HG02623 (cell line): ENCODE data around the gene PSG6.
"Not testable (repeated sequence)": the region's sequence is repeated elsewhere in the genome, so short reads cannot be mapped to it uniquely, and the experiment has no call there.

Source experiments
- ATAC-seq: cut with Tn5 transposase; IDR thresholded peaks from one replicate; pipeline ENCODE4 v1.9.1; 2021; ENCODE audit warnings: moderate library complexity; ENCODE audit not compliant: unreplicated experiment

PSG6 gene

DNA sequence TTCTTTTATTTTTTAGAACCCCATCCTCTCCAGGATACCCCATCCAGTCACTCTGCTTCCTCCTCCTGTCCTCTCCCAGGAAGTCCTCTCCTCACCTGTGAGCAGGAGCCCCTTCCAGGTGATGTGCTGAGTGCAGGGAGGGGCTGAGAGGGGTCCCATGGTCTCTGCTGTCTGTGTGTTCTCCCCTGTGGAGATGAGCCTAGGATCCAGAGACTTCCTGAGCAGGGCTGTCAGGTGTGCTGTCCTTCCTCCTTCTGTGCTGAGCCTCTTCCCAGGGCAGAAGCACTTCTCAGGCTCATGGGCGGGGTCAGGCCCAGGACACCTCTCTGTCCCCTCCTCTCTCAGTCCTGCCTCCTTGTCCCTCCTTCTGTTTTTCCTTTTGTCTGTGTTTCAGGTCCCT, at the start of gene PSG6:
TSS of gene PSG6 (minus strand) at position 261 of the 400 bp plus-strand sequence. CDS start at position 159, 102 bp downstream.
- not testable (repeated sequence) for ATAC-seq

GRCh38 chr19:42965176-42965575, 47.5 kb upstream of the PSG6 start:
- ATAC-seq, result no peak

GRCh38 chr19:42961119-42961518, 43.4 kb upstream of the PSG6 start:
- ATAC-seq, result no peak

DNA sequence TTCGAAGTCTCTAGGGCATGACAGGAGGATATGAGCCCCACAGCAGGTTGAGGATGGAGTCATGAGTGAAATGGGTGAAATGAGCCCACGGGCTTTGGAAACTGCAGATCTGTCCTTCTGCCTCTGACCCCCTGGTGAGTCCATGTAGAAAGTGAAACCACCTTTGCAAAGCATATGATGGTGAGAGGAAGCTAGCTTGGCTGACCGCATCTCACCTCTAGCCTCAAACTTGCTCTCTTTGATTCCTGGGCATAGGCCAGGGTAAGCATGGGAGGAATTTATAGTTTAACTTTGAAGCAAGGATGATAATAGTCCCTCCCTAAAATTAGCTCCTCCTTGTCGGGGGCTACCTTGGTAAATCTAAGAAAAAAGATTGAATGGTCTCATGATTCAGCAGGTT, 34.4 kb upstream of the PSG6 start:
- ATAC-seq, result not testable (repeated sequence)

- not testable (repeated sequence) for ATAC-seq
Observed at GRCh38 chr19:42951476-42951875, 33.8 kb upstream of the PSG6 start.

DNA sequence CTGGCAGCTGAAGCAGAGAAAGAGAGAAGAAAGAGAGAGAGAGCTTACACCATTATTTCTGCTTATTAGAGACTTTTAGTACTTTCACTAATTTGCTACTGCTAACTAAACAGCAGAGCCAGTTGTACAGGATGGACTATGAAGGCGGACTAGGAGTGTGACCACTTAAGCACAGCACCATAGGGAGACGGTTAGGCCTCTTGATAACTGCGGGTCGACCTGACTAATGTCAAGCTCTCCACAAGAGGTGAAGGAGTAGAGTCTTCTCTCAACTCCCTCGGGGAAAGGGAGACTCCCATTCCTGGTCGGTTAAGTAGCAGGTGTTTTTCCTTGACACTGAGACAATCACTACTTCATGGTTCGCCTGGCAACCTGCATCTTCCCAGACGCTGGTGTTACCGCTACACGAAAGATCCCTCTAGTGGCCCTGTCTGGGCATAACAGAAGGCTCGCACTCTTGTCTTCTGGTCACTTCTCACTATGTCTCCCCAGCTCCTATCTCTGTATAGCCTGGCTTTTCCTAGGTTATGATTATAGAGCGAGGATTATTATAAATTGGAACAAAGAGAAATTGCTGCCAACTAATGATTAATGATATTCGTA, 24.6 kb upstream of the PSG6 start:
- no peak for ATAC-seq

DNA sequence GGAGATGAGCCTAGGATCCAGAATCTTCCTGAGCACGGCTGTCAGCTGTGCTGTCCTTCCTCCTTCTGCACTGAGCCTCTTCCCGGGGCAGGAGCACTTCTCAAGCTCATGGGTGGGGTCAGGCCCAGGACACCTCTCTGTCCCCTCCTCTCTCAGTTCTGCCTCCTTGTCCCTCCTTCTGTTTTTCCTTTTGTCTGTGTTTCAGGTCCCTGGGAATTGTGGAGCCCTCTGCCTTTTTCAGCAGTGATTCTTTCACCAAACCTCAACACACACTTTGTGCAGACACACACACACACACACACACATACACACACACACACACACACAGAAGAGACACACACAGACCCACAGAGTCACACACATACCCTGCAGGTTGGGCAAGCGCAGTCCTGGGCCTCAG, 19.4 kb upstream of the PSG6 start, which contains the start of gene PSG7:
TSS of gene PSG7 (minus strand) at position 101 of the 400 bp plus-strand sequence. CDS start 131 bp downstream, outside the sequence.
- not testable (repeated sequence) for ATAC-seq

DNA sequence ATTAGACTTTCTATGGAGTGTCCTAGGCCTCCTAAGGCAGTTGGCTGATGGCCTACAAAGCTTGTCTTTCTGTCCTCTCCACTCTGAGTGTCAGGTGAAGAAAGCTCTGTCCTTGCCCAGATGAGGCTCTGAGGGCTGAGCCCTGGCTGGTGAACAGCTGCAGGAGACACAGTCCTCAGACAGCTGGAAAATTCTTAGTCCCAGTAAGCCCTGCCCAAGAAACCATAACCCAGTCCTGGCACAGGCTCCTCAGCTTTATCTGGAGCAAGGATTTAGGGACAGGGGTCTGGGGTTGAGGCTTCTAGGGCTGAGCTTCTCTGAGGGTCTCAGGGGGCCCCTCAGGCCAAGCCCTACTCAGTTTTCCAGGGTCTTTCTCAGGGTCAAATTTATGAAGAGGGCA, 17.0 kb upstream of the PSG6 start:
- not testable (repeated sequence) for ATAC-seq

DNA sequence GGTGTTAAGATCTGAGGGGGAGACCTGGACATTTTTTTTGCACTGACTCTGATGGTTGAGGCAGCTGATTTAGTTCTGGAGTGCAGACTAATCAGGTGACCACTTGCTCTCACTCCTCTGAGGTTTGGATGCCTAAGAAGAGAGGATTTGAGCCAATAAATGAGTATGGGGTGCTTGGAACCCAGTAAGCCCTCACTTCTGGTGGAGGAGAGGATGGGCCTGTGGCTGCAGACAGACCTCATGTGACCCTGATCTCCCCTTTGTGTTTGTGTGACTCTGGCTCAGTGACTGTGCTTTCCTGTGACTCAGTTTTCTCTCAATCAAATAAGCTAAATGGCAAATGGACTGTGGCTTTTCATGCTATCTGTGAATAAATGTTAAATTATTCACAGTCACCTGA, 16.5 kb upstream of the PSG6 start:
- ATAC-seq, result not testable (repeated sequence)

DNA sequence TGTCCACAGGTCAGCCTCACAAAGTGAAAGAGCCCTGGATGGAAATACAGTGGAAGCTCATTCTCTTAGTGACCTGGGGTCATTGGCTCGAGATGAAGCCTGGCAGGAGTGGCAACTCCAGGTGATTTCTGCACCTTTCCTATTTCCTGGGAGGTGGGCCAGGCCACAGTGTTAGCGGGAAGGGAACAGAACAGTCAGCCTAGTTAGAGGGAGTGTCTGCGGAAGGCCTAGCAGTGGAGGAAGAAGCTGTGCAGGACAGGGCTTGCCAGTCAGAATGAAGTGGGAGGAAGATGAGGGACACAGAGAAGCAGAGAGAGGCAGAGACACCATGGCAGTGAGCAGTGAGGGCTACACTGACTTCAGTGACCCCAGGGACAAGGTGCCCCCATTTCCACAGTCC, 15.7 kb upstream of the PSG6 start:
- not testable (repeated sequence) for ATAC-seq

- ATAC-seq, result not testable (repeated sequence)
Observed at GRCh38 chr19:42932485-42933101, 14.9 kb upstream of the PSG6 start.

DNA sequence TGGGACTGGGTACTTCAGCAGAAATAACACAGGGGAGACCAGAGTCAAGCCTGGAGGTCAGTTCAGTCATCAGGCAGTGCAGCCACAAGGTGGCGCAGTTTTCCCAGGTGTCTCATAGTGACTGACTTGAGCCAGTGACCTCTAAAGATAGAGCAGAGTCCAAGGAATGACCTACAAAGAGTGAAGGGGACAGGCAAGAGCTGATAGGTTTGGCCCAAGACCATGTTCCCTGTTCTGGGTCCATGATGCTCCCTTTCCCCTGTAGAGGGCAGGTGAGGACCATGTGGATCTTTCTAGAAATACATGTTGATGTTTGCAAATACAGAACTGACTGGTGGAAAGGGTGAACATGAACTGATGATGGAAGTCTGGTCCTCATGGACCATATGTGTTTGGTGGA, 12.5 kb upstream of the PSG6 start:
- not testable (repeated sequence) for ATAC-seq

DNA sequence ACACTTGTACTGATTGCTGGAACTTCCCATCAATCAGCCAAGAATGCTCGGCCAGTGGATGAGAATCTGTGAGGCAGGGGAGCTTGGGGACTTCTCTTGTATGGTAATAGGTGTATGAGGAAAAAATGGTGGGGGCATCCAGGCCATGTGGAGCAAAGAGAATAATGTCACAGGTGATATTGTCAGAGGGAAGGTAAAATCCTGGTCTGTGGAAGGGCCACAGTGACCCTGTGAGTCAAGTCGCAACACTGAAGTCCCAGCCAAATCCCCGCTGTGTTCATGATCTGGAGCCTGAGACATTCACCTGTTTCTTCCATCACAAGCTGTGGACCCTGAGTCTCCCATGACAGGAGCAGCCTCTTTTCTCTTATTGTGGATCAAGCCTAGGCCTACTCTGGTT, 11.2 kb upstream of the PSG6 start:
- ATAC-seq, result no peak

DNA sequence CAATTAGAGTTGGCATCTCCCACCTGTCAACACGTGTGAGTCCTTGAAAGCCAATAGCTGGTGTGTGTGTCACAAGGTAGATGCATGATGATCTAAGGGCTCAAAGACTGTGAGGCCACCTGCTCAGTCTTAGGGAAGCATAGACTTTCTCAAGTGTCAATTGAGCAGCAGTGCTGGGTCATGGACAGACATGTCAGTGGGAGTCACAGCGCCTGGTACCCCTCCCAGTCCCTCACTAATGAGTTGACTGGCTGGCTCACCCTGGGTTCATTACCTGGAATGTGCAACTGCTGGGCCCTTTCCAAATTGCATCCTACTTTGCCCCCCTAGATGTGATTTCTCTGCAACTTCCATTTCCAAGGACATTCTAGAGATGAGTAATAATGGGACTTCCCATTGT, 9.1 kb upstream of the PSG6 start:
- ATAC-seq, result no peak

DNA sequence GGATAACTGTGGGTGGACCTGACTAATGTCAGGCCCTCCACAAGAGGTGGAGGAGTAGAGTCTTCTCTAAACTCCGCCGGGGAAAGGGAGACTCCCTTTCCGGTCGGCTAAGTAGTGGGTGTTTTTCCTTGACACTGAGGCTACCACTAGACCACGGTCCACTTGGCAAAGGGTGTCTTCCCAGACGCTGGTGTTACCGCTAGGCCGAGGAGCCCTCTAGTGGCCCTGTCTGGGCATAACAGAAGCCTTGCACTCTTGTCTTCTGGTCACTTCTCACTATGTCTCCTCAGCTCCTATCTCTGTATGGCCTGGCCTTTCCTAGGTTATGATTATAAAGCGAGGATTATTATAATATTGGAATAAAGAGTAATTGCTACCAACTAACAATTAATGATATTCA, 5.4 kb upstream of the PSG6 start:
- not testable (repeated sequence) for ATAC-seq

- not testable (repeated sequence) for ATAC-seq
Observed at GRCh38 chr19:42920971-42921370, 3.3 kb upstream of the PSG6 start.

DNA sequence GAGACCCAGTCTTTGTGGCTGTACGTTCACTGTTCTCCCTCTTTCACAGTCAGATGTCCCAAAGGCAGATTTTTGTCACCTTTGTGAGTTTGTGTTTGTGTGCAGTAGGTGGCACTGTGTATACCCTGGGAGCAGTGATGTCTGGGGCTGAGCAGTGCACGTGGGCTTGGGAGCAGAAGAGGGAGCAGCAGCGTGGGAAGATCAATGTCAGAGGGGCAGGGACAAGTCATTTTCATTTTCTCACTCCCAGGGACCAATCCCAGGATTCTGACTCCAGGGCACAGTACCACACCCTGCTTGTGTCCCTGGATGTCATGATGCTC, 2.0 kb upstream of the PSG6 start:
- ATAC-seq, result no peak

- not testable (repeated sequence) for ATAC-seq
Observed at GRCh38 chr19:42919070-42919756, 1.5 kb upstream of the PSG6 start.

DNA sequence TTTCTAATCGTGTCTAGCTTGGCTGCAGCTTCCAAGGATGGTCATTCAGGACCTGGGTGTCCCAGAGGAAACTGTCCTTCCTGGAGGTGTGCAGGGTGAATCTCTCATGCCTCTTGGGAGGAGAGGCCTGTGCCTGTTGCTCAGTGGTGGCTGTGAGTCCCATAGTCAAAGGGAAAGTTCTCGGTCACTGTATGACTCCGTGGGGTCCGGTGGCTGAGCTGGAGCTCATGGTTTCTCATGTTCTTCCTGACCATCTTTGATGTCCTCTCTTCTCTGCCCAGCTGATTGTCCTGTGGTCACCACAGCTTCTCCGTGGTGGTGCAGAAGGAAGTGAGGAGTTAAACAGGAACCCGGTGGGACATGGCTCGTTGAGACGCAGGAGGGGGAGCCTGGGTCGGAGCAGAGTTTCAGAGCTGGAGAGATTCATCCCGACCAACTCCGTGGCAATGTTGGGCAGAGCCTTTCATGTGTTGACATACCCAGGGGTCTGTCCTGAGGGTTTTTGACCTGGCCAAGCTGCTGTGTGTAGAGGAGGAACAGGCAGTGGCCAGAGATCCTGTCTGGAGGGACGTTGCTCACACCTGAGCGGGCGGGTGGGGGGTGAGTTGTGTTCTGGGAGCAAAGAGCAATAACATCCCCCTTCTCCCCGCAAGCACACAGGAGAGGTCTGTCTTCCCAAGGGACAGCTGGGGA, 829 bp upstream of the PSG6 start:
- ATAC-seq, result not testable (repeated sequence)

DNA sequence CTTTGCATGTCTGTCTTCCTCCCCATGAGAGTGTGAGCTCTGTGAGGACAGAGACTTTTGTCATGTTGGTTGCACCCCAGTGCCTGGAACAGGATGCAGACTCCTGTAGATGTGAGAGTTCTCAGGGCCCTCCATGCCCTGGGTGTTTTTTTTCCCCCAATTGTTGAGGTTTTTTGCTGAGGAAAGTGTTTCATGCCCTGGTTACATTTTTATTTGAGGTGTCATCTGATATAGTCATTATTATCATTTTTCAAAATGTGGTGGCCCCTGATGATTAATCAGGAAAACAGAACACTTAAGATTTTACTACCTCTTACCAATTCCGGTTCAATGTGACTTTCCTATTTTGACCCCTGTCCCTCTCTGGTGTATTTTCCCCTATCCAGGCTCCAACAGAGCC, 763 bp downstream of the PSG6 start:
- ATAC-seq, result not testable (repeated sequence)

DNA sequence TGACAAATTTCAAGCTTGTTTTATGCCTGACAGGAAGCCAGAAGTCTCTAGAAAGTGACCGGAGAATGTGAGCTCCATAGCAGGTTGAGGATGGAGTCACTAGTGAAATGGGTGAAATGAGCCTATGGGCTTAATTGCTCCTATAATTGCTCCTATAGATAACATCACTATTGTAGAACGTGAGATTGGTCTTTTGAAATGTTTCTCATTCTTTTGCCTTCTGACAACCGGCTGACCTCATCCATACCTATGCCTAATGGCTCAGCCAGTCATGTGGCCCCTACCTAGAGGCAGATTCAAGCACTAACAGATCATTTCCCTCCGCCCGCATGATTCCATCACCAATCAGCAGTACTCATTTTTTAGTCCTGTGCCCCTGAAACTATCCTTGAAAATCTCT, 4.2 kb downstream of the PSG6 start:
- ATAC-seq, result not testable (repeated sequence)

DNA sequence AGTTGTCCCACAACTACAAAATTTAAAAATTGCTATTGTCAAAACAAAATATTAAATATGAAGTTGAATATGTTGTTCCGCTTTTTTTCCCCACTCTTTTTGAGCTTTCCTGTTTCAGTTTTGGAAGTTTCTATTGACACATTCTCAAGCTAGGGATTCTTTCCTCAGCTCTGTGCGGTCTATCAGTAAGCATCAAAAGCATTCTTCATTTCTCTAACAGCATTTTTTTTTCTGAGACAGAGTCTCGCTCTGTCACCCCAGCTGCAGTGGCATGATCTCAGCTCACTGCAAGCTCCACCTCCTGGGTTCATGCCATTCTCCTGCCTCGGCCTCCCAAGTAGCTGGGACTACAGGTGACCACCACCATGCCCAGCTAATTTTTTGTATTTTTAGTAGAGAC, 4.8 kb downstream of the PSG6 start:
- ATAC-seq, result not testable (repeated sequence)
